Measurements from ENCODE around the gene C5orf46.
A peak's percentile ranks its signal among the peaks of the same experiment; 100 is the strongest.

Gene C5orf46

DNA sequence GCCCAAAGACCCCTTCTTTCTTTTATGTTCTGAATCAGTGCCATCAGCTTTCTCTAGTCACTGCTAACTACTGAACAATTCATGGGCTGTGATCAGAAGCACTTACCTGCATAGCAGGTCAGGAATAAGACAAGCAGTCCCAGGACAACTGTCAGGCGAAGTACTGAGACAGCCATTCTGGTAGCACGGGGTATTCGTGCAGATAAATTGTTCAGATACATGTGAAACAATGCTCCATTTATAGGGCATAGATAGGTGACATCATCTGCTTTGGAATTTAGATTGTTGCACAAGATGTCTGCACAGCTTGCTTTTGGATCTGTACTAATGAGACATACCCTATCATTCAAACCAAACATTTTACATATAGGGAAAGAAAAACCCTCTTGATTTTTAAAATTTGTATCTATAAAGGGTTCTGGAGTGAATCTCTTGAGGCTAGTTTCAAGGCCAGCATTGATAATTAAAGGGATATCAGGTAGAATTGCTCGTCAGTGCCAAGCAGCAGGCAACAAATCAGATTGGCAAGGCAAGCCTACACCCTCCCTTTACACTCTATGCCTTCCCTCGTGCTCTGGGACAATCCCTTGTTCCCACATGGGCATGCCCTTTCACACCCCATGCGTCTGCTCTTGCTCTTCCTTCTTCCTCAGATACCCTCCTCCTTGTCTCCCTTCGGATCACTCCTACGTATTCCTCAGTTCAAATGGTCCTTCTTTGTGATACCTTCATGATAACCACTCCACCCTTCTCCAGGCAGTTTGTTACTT, at the start of gene C5orf46:
TSS of gene C5orf46 (minus strand) at position 213 of the 770 bp plus-strand sequence. CDS start at position 176, 37 bp downstream.
- TF ChIP-seq ZFX (IDR thresholded peaks at IDR 0.05; ENCODE audit: borderline replicate concordance) = no peak
- TF ChIP-seq, protein P1, sequence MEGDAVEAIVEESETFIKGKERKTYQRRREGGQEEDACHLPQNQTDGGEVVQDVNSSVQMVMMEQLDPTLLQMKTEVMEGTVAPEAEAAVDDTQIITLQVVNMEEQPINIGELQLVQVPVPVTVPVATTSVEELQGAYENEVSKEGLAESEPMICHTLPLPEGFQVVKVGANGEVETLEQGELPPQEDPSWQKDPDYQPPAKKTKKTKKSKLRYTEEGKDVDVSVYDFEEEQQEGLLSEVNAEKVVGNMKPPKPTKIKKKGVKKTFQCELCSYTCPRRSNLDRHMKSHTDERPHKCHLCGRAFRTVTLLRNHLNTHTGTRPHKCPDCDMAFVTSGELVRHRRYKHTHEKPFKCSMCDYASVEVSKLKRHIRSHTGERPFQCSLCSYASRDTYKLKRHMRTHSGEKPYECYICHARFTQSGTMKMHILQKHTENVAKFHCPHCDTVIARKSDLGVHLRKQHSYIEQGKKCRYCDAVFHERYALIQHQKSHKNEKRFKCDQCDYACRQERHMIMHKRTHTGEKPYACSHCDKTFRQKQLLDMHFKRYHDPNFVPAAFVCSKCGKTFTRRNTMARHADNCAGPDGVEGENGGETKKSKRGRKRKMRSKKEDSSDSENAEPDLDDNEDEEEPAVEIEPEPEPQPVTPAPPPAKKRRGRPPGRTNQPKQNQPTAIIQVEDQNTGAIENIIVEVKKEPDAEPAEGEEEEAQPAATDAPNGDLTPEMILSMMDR (IDR thresholded peaks at IDR 0.05) = no peak
- H3K27ac ChIP-seq = peak within 1 kb of the TSS; percentile 23; the same call in 1 of the 2 replicates

- H3K27ac ChIP-seq = no peak overlapping the region
- TF ChIP-seq, protein P1 (IDR thresholded peaks at IDR 0.05) = no peak
- no peak for TF ChIP-seq ZFX (IDR thresholded peaks at IDR 0.05; ENCODE audit: borderline replicate concordance)
Measured at GRCh38 chr5:147954971-147955370, 48.6 kb upstream of the C5orf46 start.

DNA sequence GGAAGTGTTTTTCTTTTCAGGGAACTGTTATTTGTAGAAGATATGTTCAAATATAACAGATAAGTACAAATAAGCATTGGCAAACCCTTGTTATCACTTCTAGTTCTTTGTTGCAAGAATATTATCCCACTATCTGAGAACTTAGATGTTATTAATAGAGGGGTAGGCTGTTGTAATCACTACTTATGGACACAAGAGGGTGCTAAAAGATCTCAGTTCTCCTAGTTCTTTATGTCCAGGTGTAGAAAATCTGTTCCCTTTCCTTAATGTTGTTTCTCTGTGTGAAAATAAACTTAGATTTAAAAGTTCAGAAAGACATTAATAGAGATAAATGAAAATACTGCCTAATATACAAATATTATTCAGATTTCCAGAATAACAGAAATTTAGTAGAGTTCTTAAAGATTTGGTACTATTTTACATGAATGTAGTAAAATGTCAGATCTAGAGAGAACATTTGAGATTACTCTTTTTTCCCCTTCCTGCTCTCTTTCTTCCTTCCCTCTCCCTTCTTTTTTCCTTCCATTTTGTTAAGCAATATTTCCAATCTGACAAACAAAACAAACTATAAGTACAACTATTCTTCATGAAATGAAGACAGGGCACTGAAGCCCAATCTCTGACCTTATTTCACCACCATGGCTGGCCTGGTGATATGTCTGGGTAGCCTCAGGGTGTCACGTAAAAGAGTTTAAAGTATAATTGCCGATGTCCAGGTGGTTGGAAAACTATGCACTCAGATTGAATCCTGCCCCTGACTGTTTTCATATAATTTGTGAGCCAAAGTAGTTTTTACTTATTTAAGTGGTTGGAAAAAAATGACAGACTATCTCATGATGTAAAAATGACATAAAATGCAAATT, 43.6 kb upstream of the C5orf46 start:
- TF ChIP-seq, protein P1 (IDR thresholded peaks at IDR 0.05) = peak; percentile 75
- TF ChIP-seq ZFX (IDR thresholded peaks at IDR 0.05; ENCODE audit: borderline replicate concordance) = no peak
- no peak overlapping the region for H3K27ac ChIP-seq

- H3K27ac ChIP-seq = peak overlapping the region; percentile 80
Measured at GRCh38 chr5:147946658-147947274, 40.4 kb upstream of the C5orf46 start.

- TF ChIP-seq, protein P1 (IDR thresholded peaks at IDR 0.05) = no peak
- TF ChIP-seq ZFX (IDR thresholded peaks at IDR 0.05; ENCODE audit: borderline replicate concordance) = no peak
- H3K27ac ChIP-seq = no peak overlapping the region
Measured at GRCh38 chr5:147939431-147940114, 33.2 kb upstream of the C5orf46 start.

GRCh38 chr5:147935032-147935431, 28.7 kb upstream of the C5orf46 start:
- TF ChIP-seq, protein P1 (IDR thresholded peaks at IDR 0.05) = peak; percentile 64
- TF ChIP-seq ZFX (IDR thresholded peaks at IDR 0.05; ENCODE audit: borderline replicate concordance) = no peak
- no peak overlapping the region for H3K27ac ChIP-seq

DNA sequence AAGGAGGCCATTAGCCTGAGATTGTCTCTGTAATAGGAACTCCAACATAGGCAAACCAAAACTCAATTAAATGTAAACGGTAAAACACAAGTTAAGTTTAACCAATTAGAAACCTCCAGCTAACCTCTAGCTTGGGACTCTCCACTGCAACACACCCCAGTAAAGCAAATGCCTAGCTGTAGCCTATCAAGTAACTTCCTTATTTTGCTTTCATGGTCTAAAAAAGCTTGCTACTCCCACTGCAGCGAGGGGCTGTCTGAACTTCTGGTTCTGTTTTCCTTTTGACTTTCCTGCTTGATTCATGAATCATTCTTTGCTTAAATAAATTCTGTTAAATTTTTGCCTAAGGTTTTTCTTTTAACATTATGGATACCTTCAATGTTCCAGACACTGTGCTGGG, 24.4 kb upstream of the C5orf46 start:
- no peak for TF ChIP-seq ZFX (IDR thresholded peaks at IDR 0.05; ENCODE audit: borderline replicate concordance)
- TF ChIP-seq, protein P1 (IDR thresholded peaks at IDR 0.05) = no peak
- H3K27ac ChIP-seq = no peak overlapping the region
